Amygdala (tissue), 56 donors: ENCODE measurements around the gene NECTIN3.

Experiments
- DNase-seq, 56 donors: peaks; one replicate each; lab custom pipeline; 2025; lab: John Stamatoyannopoulos, UW

NECTIN3 gene

GRCh38 chr3:111071257-111072030 lies at the start of gene NECTIN3:
Gene NECTIN3, plus strand, starts transcription at chr3:111071816. Its CDS starts 202 bp downstream, at chr3:111072018.
- DNase-seq = peak; percentile 74 to 98 (median 92)

- DNase-seq = no peak
Measured at GRCh38 chr3:111027868-111028267, 43.7 kb upstream of the NECTIN3 start.

- no peak for DNase-seq
Measured at GRCh38 chr3:111031538-111031937, 40.1 kb upstream of the NECTIN3 start.

- DNase-seq = no peak
Measured at GRCh38 chr3:111032677-111033076, 38.9 kb upstream of the NECTIN3 start.

- DNase-seq = no peak
Measured at GRCh38 chr3:111033470-111034050, 38.1 kb upstream of the NECTIN3 start.

- no peak for DNase-seq
Measured at GRCh38 chr3:111035316-111035715, 36.3 kb upstream of the NECTIN3 start.

GRCh38 chr3:111035902-111036301 lies 35.7 kb upstream of the NECTIN3 start:
- no peak for DNase-seq

GRCh38 chr3:111040959-111041358 lies 30.7 kb upstream of the NECTIN3 start:
- DNase-seq = no peak

GRCh38 chr3:111045564-111045963 lies 26.1 kb upstream of the NECTIN3 start:
- no peak for DNase-seq

GRCh38 chr3:111047042-111047441 lies 24.6 kb upstream of the NECTIN3 start:
- no peak for DNase-seq

- no peak for DNase-seq
Measured at GRCh38 chr3:111047812-111048435, 23.7 kb upstream of the NECTIN3 start.

GRCh38 chr3:111051354-111051753 lies 20.3 kb upstream of the NECTIN3 start:
- no peak for DNase-seq

GRCh38 chr3:111068574-111068973 lies 3.0 kb upstream of the NECTIN3 start:
- DNase-seq = no peak

GRCh38 chr3:111069974-111070771 lies 1.4 kb upstream of the NECTIN3 start:
- peak in 37 of 56 donors; percentile 1 to 78 (median 39) for DNase-seq

- DNase-seq = peak in 14 of 56 donors; percentile 45 to 81 (median 60)
Measured at GRCh38 chr3:111070772-111071256, 802 bp upstream of the NECTIN3 start.

- peak in 29 of 56 donors; percentile 15 to 74 (median 43) for DNase-seq
Measured at GRCh38 chr3:111072031-111072921, 660 bp downstream of the NECTIN3 start.

GRCh38 chr3:111073218-111073617 lies 1.6 kb downstream of the NECTIN3 start:
- no peak for DNase-seq

GRCh38 chr3:111076732-111077131 lies 5.1 kb downstream of the NECTIN3 start:
- no peak for DNase-seq

- DNase-seq = no peak
Measured at GRCh38 chr3:111077369-111077768, 5.8 kb downstream of the NECTIN3 start.

- peak in 1 of 56 donors; percentile 10 for DNase-seq
Measured at GRCh38 chr3:111080413-111080812, 8.8 kb downstream of the NECTIN3 start.
